Endodermal cell (in vitro differentiated cells): ENCODE data around the gene ABCD1. TPM values are rescaled to one million over a fixed set of nuclear protein-coding genes. Genes with fewer than 3 reads are reported as not detected.
A peak's percentile ranks its signal among the peaks of the same experiment; 100 is the strongest.
"Not testable (repeated sequence)": the region's sequence is repeated elsewhere in the genome, so short reads cannot be mapped to it uniquely, and the experiment has no call there.

Source experiments
- DNase-seq: peaks from one replicate; pipeline ENCODE4 v3.0.0-alpha.2; 2017
- H3K27ac ChIP-seq: 2 replicates; pipeline ENCODE4 v1.5.1; 2013; ENCODE audit warnings: mild to moderate bottlenecking, low read depth, low read length, moderate library complexity
- H3K27me3 ChIP-seq: 2 replicates; pipeline ENCODE4 v1.6.1; 2013; ENCODE audit warnings: mild to moderate bottlenecking, low read length, moderate library complexity; ENCODE audit not compliant: insufficient read depth, control insufficient read depth, poor library complexity, severe bottlenecking
- H3K36me3 ChIP-seq: 2 replicates; pipeline ENCODE4 v1.7.0; 2013; ENCODE audit warnings: mild to moderate bottlenecking, low read length, moderate library complexity; ENCODE audit not compliant: control insufficient read depth, insufficient read depth
- H3K4me1 ChIP-seq: one replicate; pipeline ENCODE4 v1.7.0; 2013; ENCODE audit warnings: low read length; ENCODE audit not compliant: control insufficient read depth, insufficient read depth
- H3K4me3 ChIP-seq: 2 replicates; pipeline ENCODE4 v1.5.1; 2013; ENCODE audit warnings: mild to moderate bottlenecking, low read length, moderate library complexity
- H3K9ac ChIP-seq: 2 replicates; pipeline ENCODE4 v1.6.1; 2013; ENCODE audit warnings: mild to moderate bottlenecking, low read length, moderate library complexity; ENCODE audit not compliant: poor library complexity, severe bottlenecking; ENCODE audit errors: extremely low read depth
- H3K9me3 ChIP-seq: 2 replicates; pipeline ENCODE4 v1.6.1; 2013; ENCODE audit warnings: mild to moderate bottlenecking, low read length, moderate library complexity; ENCODE audit not compliant: control insufficient read depth
- H3K27ac Mint-ChIP-seq: 2 replicates; pipeline ENCODE4 v1.8.0; 2020; ENCODE audit warnings: mixed read lengths
- H3K27me3 Mint-ChIP-seq: 2 replicates; pipeline ENCODE4 v1.8.0; 2021; ENCODE audit warnings: mild to moderate bottlenecking, mixed read lengths; ENCODE audit not compliant: insufficient read depth
- H3K36me3 Mint-ChIP-seq: 2 replicates; pipeline ENCODE4 v1.8.0; 2020; ENCODE audit warnings: low read depth, mixed read lengths
- H3K4me1 Mint-ChIP-seq: 2 replicates; pipeline ENCODE4 v1.8.0; 2020; ENCODE audit warnings: mixed read lengths
- H3K4me3 Mint-ChIP-seq: 2 replicates; pipeline ENCODE4 v1.8.0; 2020; ENCODE audit warnings: mild to moderate bottlenecking, moderate library complexity, mixed read lengths
- H3K9me3 Mint-ChIP-seq: 2 replicates; pipeline ENCODE4 v1.8.0; 2020; ENCODE audit warnings: mild to moderate bottlenecking, mixed read lengths
- CTCF ChIP-seq: fragments of 200-600 bp; sonication (generic); conservative IDR thresholded peaks from 2 replicates; pipeline ENCODE4 v1.5.0; 2021; ENCODE audit warnings: antibody characterized with exemption, mild to moderate bottlenecking
- WGBS, 2 experiments: methylation state at CpG; one replicate each; pipeline versions ENCODE4 v1.1.5 to v1.1.7; 2013; ENCODE audit warnings: missing lambda C conversion rate in 2 of 2, mixed read lengths in 1 of 2; ENCODE audit not compliant: insufficient coverage in 1 of 2, insufficient read length in 1 of 2; 5-methylcytosine and 5-hydroxymethylcytosine counted together
- total RNA-seq, 2 donors: library from RNA; stranded (reverse); fragmentation: NEBNext Ultra II Directional in 1 of 2; extraction: Animal tissue kit (Norgen Biotek cat#: 25700) in 1 of 2; gene quantifications; 2 replicates in 1 of 2; 3 replicates in 1 of 2; pipeline ENCODE4 v1.2.1, GENCODE V29; 2021

The ABCD1 gene
- total RNA-seq, 2 donors from 2014 or later, result 17.9 to 18.2 TPM

GRCh38 chrX:153739754-153740486 lies 15.3 kb downstream of the ABCD1 start:
- WGBS, 2 experiments, result 92 to 94% methylated on average over 5 to 29 of the region's 29 CpGs
- H3K27ac ChIP-seq, result no peak overlapping the region
- Mint-ChIP-seq H3K36me3 (peaks cover 7% of the 10 kb centered on the region), H3K4me3 (no peak overlapping the region), H3K9me3 (peaks cover 62% of the 10 kb centered on the region), H3K27me3 (no peaks in the 10 kb centered on the region), H3K27ac (no peak overlapping the region), H3K4me1 (peaks cover 5% of the 10 kb centered on the region)
- no peaks in the 10 kb centered on the region for H3K9me3 ChIP-seq
- H3K4me1 ChIP-seq, result no peaks in the 10 kb centered on the region
- no peak for TF ChIP-seq CTCF
- no peak overlapping the region for H3K9ac ChIP-seq
- no peaks in the 10 kb centered on the region for H3K27me3 ChIP-seq
- H3K36me3 ChIP-seq, result no peaks in the 10 kb centered on the region
- no peak overlapping the region for H3K4me3 ChIP-seq
- DNase-seq, result peak; percentile 32

- WGBS, 2 experiments, result 80 to 98% methylated on average over 1 to 16 of the region's 16 CpGs
- Histone ChIP-seq H3K4me1 (no peaks in the 10 kb centered on the region), H3K9ac (no peak overlapping the region), H3K4me3 (no peak overlapping the region), H3K27ac (no peak overlapping the region), H3K9me3 (no peaks in the 10 kb centered on the region), H3K27me3 (no peaks in the 10 kb centered on the region), H3K36me3 (no peaks in the 10 kb centered on the region)
- Mint-ChIP-seq H3K27me3 (no peaks in the 10 kb centered on the region), H3K27ac (no peak overlapping the region), H3K36me3 (peaks cover 4% of the 10 kb centered on the region), H3K4me1 (peaks cover under 1% of the 10 kb centered on the region), H3K4me3 (no peak overlapping the region), H3K9me3 (peaks cover 61% of the 10 kb centered on the region)
- peak; percentile 21 for DNase-seq
- TF ChIP-seq CTCF, result no peak
Observed at GRCh38 chrX:153740631-153741222, 16.1 kb downstream of the ABCD1 start.

- 95% methylated on average over 14 of the region's 14 CpGs; no CpG with 5 or more reads in 1 of the 2 experiments for WGBS, 2 experiments
- Mint-ChIP-seq H3K27ac (no peak overlapping the region), H3K4me3 (no peak overlapping the region), H3K9me3 (peaks cover 63% of the 10 kb centered on the region), H3K4me1 (no peaks in the 10 kb centered on the region), H3K36me3 (peaks cover 4% of the 10 kb centered on the region), H3K27me3 (no peaks in the 10 kb centered on the region)
- Histone ChIP-seq H3K27ac (no peak overlapping the region), H3K4me3 (no peak overlapping the region), H3K9me3 (no peaks in the 10 kb centered on the region), H3K9ac (no peak overlapping the region), H3K27me3 (no peaks in the 10 kb centered on the region), H3K4me1 (no peaks in the 10 kb centered on the region), H3K36me3 (no peaks in the 10 kb centered on the region)
- no peak for DNase-seq
- no peak for TF ChIP-seq CTCF
Observed at GRCh38 chrX:153741446-153741845, 16.8 kb downstream of the ABCD1 start.

- H3K27ac ChIP-seq, H3K4me1 Mint-ChIP-seq, H3K9ac ChIP-seq, H3K4me3 Mint-ChIP-seq, H3K27ac Mint-ChIP-seq, H3K36me3 ChIP-seq, DNase-seq, H3K36me3 Mint-ChIP-seq, H3K4me3 ChIP-seq, H3K9me3 ChIP-seq, H3K27me3 ChIP-seq, H3K27me3 Mint-ChIP-seq, H3K4me1 ChIP-seq: not testable (repeated sequence)
- WGBS, 2 experiments, result 98% methylated on average over 11 of the region's 14 CpGs; no CpG with 5 or more reads in 1 of the 2 experiments
- H3K9me3 Mint-ChIP-seq, result peaks cover 62% of the 10 kb centered on the region
Observed at GRCh38 chrX:153742111-153742510, 17.5 kb downstream of the ABCD1 start.

- not testable (repeated sequence) for H3K4me1 Mint-ChIP-seq, H3K9me3 ChIP-seq, H3K27ac ChIP-seq, H3K27ac Mint-ChIP-seq, H3K4me1 ChIP-seq, H3K4me3 Mint-ChIP-seq, H3K36me3 Mint-ChIP-seq, H3K36me3 ChIP-seq, DNase-seq, H3K27me3 ChIP-seq, H3K9ac ChIP-seq, H3K27me3 Mint-ChIP-seq, H3K4me3 ChIP-seq
- H3K9me3 Mint-ChIP-seq, result peaks cover 64% of the 10 kb centered on the region
- 93% methylated on average over 20 of the region's 32 CpGs; no CpG with 5 or more reads in 1 of the 2 experiments for WGBS, 2 experiments
Observed at GRCh38 chrX:153742796-153743467, 18.3 kb downstream of the ABCD1 start.
